OCI-LY7 (cell line): ENCODE measurements around the gene THEM5. TPM values are rescaled to one million over a fixed set of nuclear protein-coding genes. Genes with fewer than 3 reads are reported as not detected.

ENCODE experiments used
- BruUV-seq: library from RNA; stranded (reverse); fragments of 400-500 nt; replicated peaks from 2 replicates; lab custom pipeline; 2021; lab: Mats Ljungman, UMichigan
- CTCF ChIA-PET: fragments of 300-600 bp; sonication (Branson Sonifier 250); formaldehyde crosslinking; loops from one replicate; lab custom pipeline; 2022; ENCODE audit warnings: antibody characterized with exemption; ENCODE audit not compliant: unreplicated experiment; lab: Charles Lee
- POLR2A ChIA-PET: fragments of 300-600 bp; sonication (Branson Sonifier 250); formaldehyde crosslinking; loops from one replicate; lab custom pipeline; 2022; ENCODE audit warnings: antibody characterized with exemption; lab: Charles Lee
- DNase-seq: peaks from one replicate; pipeline ENCODE4 v3.0.0-alpha.2; 2015; ENCODE audit warnings: low spot score
- H2AFZ ChIP-seq: fragments of 200-600 bp; sonication (generic), shearing (Covaris generic); 2 replicates; pipeline ENCODE4 v1.6.1; 2014; ENCODE audit warnings: mild to moderate bottlenecking, antibody characterized with exemption, low read length, moderate library complexity
- H3K27ac ChIP-seq: fragments of 200-600 bp; sonication (generic); 2 replicates; pipeline ENCODE4 v1.5.1; 2014; ENCODE audit warnings: mixed run types, low read depth, mild to moderate bottlenecking, moderate library complexity, low read length, inconsistent platforms; ENCODE audit not compliant: poor library complexity, severe bottlenecking
- H3K36me3 ChIP-seq: fragments of 200-600 bp; sonication (generic); 2 replicates; pipeline ENCODE4 v1.6.1; 2014; ENCODE audit warnings: mild to moderate bottlenecking, antibody characterized with exemption, low read length, moderate library complexity, mixed read lengths; ENCODE audit not compliant: insufficient read depth
- H3K4me1 ChIP-seq: fragments of 200-600 bp; sonication (generic); 2 replicates; pipeline ENCODE4 v1.5.1; 2014; ENCODE audit warnings: mild to moderate bottlenecking, low read length; ENCODE audit not compliant: insufficient read depth, poor library complexity, severe bottlenecking
- H3K4me2 ChIP-seq: fragments of 200-600 bp; sonication (generic); 2 replicates; pipeline ENCODE4 v1.6.1; 2014; ENCODE audit warnings: mild to moderate bottlenecking, low read length
- H3K4me3 ChIP-seq: fragments of 200-600 bp; sonication (generic); 2 replicates; pipeline ENCODE4 v1.5.1; 2014; ENCODE audit warnings: mild to moderate bottlenecking, low read depth, low read length; ENCODE audit not compliant: poor library complexity, severe bottlenecking
- H3K79me2 ChIP-seq: fragments of 200-600 bp; sonication (generic); 2 replicates; pipeline ENCODE4 v1.6.1; 2016; ENCODE audit warnings: low read depth, mild to moderate bottlenecking, low read length, moderate library complexity, mixed read lengths; ENCODE audit not compliant: insufficient read depth
- H3K9me2 ChIP-seq: fragments of 200-600 bp; sonication (generic); 2 replicates; pipeline ENCODE4 v1.6.1; 2016; ENCODE audit warnings: mild to moderate bottlenecking, low read length, mixed read lengths; ENCODE audit not compliant: insufficient read depth
- H3K9me3 ChIP-seq: fragments of 200-600 bp; sonication (generic); 2 replicates; pipeline ENCODE4 v1.6.1; 2014; ENCODE audit warnings: mild to moderate bottlenecking, mixed run types, low read length, mixed read lengths
- H4K20me1 ChIP-seq: fragments of 200-600 bp; sonication (generic); 2 replicates; pipeline ENCODE4 v1.6.1; 2014; ENCODE audit warnings: mild to moderate bottlenecking, antibody characterized with exemption, low read length, moderate library complexity, mixed read lengths; ENCODE audit not compliant: insufficient read depth
- EZH2phosphoT487 ChIP-seq: fragments of 200-600 bp; sonication (generic); IDR thresholded peaks from 2 replicates; pipeline ENCODE4 v1.6.1; 2018; ENCODE audit warnings: low read depth, borderline replicate concordance, mild to moderate bottlenecking, mixed run types, antibody characterized with exemption, low read length, moderate library complexity, mixed read lengths
- intact Hi-C: fragments of 100-400 bp; cut with micrococcal nuclease; formaldehyde crosslinking; loops from one replicate; pipeline ENCODE4 v1.10.0; 2022; ENCODE audit not compliant: unreplicated experiment
- total RNA-seq, 2 experiments: library from RNA; depleted of rRNA in 1 of 2; stranded (reverse); fragments of >200 nt in 1 of 2; shearing (Covaris generic) in 1 of 2; gene quantifications; 2 replicates each; pipeline ENCODE4 v1.2.3, GENCODE V29; 2014 to 2022
- TF ChIP-seq, protein P1 (sequence below): fragments of 200-600 bp; sonication (generic); conservative IDR thresholded peaks from 2 replicates; pipeline ENCODE4 v1.5.1; 2014; ENCODE audit warnings: mild to moderate bottlenecking, antibody characterized with exemption, low read length, moderate library complexity, mixed read lengths

THEM5 gene
- total RNA-seq, 2 experiments from 2014 or later = not detected

DNA sequence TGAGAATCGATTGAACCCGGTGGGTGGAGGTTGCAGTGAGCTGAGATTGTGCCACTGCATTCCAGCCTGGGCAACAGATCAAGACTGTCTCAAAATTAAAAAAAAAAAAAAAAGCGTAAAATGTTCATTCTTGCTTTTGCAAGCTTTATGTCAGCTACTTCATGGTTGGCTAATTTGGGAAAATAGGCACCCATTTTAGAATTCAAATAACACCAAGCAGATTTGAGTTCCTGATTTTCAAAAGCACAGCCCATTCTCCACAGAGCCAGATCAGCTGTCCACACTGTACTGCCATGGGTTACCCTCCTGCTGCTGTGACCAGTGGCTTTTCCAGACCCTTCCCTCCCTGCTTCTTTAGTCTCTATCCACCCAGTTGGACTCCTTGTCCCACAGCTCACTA lies 4.4 kb downstream of the THEM5 start:
- ChIA-PET CTCF (no interaction called here), POLR2A (interaction anchor here (0.6 kb wide), 2 partner anchors 173 to 269 kb away, joined by 3 read pairs; no protein-coding TSS in a partner anchor)
- TF ChIP-seq, protein P1, sequence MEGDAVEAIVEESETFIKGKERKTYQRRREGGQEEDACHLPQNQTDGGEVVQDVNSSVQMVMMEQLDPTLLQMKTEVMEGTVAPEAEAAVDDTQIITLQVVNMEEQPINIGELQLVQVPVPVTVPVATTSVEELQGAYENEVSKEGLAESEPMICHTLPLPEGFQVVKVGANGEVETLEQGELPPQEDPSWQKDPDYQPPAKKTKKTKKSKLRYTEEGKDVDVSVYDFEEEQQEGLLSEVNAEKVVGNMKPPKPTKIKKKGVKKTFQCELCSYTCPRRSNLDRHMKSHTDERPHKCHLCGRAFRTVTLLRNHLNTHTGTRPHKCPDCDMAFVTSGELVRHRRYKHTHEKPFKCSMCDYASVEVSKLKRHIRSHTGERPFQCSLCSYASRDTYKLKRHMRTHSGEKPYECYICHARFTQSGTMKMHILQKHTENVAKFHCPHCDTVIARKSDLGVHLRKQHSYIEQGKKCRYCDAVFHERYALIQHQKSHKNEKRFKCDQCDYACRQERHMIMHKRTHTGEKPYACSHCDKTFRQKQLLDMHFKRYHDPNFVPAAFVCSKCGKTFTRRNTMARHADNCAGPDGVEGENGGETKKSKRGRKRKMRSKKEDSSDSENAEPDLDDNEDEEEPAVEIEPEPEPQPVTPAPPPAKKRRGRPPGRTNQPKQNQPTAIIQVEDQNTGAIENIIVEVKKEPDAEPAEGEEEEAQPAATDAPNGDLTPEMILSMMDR = no peak
- TF ChIP-seq EZH2phosphoT487 = no peak
- no peak overlapping the region for H3K27ac ChIP-seq
- no peak overlapping the region for H3K4me3 ChIP-seq
- H3K9me2 ChIP-seq = no peaks in the 10 kb centered on the region
- H2AFZ ChIP-seq = no peak overlapping the region
- no peaks in the 10 kb centered on the region for H3K36me3 ChIP-seq
- peaks cover 8% of the 10 kb centered on the region for H3K4me1 ChIP-seq
- no peaks in the 10 kb centered on the region for H3K79me2 ChIP-seq
- H3K4me2 ChIP-seq = no peak overlapping the region
- intact Hi-C loops = loop anchor here (2.0 kb wide), 1 partner anchor 76 kb away; no protein-coding TSS in a partner anchor
- BruUV-seq = no TSS peak
- no peaks in the 10 kb centered on the region for H4K20me1 ChIP-seq
- no peak for DNase-seq
- no peaks in the 10 kb centered on the region for H3K9me3 ChIP-seq

DNA sequence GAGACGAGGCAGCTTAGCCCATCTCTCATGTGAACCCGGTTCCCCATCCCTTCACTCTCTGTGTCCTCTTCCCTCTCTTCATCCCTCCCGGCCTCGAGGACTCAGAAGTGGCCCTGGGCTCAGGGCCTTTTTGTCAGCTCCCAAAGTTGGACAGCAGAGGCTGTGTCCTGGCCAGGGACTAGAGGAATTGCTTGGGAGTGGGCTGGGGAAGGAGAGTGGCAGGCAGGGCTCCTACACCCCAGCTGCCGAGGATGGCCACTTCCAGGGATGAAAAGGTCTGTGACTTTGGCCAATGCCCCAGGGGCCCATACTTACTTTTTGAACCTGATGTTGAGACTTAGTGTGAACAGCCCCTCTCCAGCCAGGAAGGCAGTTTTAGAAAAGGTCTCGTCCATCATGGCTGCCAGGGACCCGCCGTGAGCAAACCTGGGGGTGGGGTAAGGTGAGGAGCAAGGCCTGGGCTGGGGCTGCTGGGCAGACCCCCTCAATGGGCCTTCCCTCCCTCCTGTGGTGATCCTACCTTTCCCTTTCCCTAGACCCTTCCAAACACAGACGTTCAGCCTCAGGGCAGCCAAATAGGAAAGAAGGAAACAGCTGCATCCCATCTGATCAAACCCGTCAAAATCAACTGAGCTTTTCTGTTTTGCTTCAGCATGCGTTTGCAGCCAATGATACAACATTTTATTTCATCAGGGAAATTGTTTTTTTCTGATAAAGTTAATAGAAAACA lies 5.5 kb downstream of the THEM5 start:
- no peak overlapping the region for H3K27ac ChIP-seq
- H3K79me2 ChIP-seq = no peaks in the 10 kb centered on the region
- POLR2A ChIA-PET = no interaction called here
- intact Hi-C loops = loop anchor here (2.0 kb wide), 1 partner anchor 77 kb away; no protein-coding TSS in a partner anchor
- H3K4me1 ChIP-seq = peaks cover 19% of the 10 kb centered on the region
- no peaks in the 10 kb centered on the region for H3K9me3 ChIP-seq
- TF ChIP-seq EZH2phosphoT487 = no peak
- TF ChIP-seq, protein P1 = no peak
- no peaks in the 10 kb centered on the region for H3K36me3 ChIP-seq
- CTCF ChIA-PET = no interaction called here
- no peak overlapping the region for H2AFZ ChIP-seq
- H4K20me1 ChIP-seq = no peaks in the 10 kb centered on the region
- DNase-seq = no peak
- no peak overlapping the region for H3K4me2 ChIP-seq
- H3K9me2 ChIP-seq = no peaks in the 10 kb centered on the region
- no peak overlapping the region for H3K4me3 ChIP-seq
- no TSS peak for BruUV-seq

DNA sequence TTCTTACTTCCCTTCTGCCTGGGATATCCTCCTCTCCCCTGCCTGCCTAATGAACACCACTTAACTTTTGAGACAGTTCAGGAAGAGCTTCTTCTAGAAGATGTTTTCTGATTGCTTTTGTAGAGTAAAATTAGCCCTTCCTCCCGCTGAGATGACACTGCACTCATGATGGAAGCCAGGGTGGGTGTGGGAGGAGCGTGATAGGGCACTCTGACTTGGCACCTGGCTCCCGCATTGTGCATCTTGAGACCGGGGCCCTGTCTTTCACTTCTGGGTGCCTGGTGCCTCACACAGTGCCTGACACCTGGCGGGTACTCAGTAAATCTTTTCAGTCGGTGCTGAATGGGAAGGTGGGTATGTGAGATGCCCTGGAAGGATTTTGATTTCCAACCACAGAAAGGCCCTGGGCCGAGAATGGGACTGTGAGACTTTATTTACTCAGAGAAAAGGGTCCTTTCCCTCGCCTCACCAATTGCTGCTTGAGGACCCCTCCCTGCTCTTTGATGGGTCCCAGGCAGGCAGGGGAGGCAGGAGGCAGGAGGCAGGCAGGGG lies 6.8 kb downstream of the THEM5 start:
- H4K20me1 ChIP-seq = no peaks in the 10 kb centered on the region
- BruUV-seq = no TSS peak
- no peak overlapping the region for H3K4me3 ChIP-seq
- no peaks in the 10 kb centered on the region for H3K9me2 ChIP-seq
- TF ChIP-seq, protein P1 = no peak
- no peak for TF ChIP-seq EZH2phosphoT487
- intact Hi-C loops = no loop called here
- CTCF ChIA-PET = interaction anchor here (0.8 kb wide), 1 partner anchor 10 kb away, joined by 3 read pairs; no protein-coding TSS in a partner anchor
- DNase-seq = no peak
- H2AFZ ChIP-seq = peak overlapping the region; percentile 41; the same call in 1 of the 2 replicates
- peaks cover 21% of the 10 kb centered on the region for H3K4me1 ChIP-seq
- no peaks in the 10 kb centered on the region for H3K36me3 ChIP-seq
- H3K27ac ChIP-seq = no peak overlapping the region
- no peaks in the 10 kb centered on the region for H3K9me3 ChIP-seq
- H3K79me2 ChIP-seq = no peaks in the 10 kb centered on the region
- no peak overlapping the region for H3K4me2 ChIP-seq
- POLR2A ChIA-PET = interaction anchor here (0.6 kb wide), 1 partner anchor 352 kb away, joined by 5 read pairs; no protein-coding TSS in a partner anchor
